K562 (cell line): ENCODE results near the gene RNASET2. TPM values are rescaled to one million over a fixed set of nuclear protein-coding genes. Genes with fewer than 3 reads are reported as not detected.
A peak's percentile ranks its signal among the peaks of the same experiment; 100 is the strongest.

ENCODE experiments used
- CBFA2T2 ChIP-seq: fragments of 450-650 bp; conservative IDR thresholded peaks from 2 replicates; pipeline ENCODE4 v1.6.1; 2017; ENCODE audit warnings: mild to moderate bottlenecking
- ELF4 ChIP-seq: fragments of 450-650 bp; formaldehyde crosslinking; IDR thresholded peaks from 2 replicates; pipeline ENCODE4 v1.4.0; 2022; ENCODE audit warnings: missing genetic modification characterization
- FOXA3 ChIP-seq, 2 experiments: fragments of 450-650 bp in 1 of 2; sonication (generic) in 1 of 2; formaldehyde crosslinking; IDR thresholded peaks in 1 of 2; conservative IDR thresholded peaks in 1 of 2; 2 replicates each; pipeline versions ENCODE4 v1.4.0 to v1.8.0; 2020 to 2022; ENCODE audit warnings: mild to moderate bottlenecking in 2 of 2, missing genetic modification reagents in 1 of 2
- FOXO4 ChIP-seq: fragments of 450-650 bp; formaldehyde crosslinking; IDR thresholded peaks from 2 replicates; pipeline ENCODE4 v1.4.0; 2020; ENCODE audit warnings: mild to moderate bottlenecking, moderate library complexity
- MTA1 ChIP-seq: fragments of 450-650 bp; IDR thresholded peaks from 2 replicates; pipeline ENCODE4 v1.6.1; 2017; ENCODE audit warnings: borderline replicate concordance
- NR4A1 ChIP-seq, 2 experiments: fragments of 250-450 bp in 1 of 2; fragments of 450-650 bp in 1 of 2; sonication (Bioruptor Pico) in 1 of 2; IDR thresholded peaks; 2 replicates each; pipeline versions ENCODE4 v1.4.0 to v1.6.1; 2016 to 2020; ENCODE audit warnings: mild to moderate bottlenecking in 2 of 2, missing compliant biosample characterization in 1 of 2, missing genetic modification characterization in 1 of 2, moderate library complexity in 1 of 2
- SRSF1 ChIP-seq: fragments of 200-400 bp; formaldehyde crosslinking; IDR thresholded peaks from 2 replicates; pipeline ENCODE4 v1.6.1; 2017; ENCODE audit warnings: mild to moderate bottlenecking, low read depth, low read length, moderate library complexity
- polyA plus RNA-seq, 8 experiments: library from polyadenylated mRNA; depleted of rRNA in 4 of 8; stranded (reverse) in 5 of 8; unstranded in 3 of 8; fragments of >200 nt; fragmentation: Nextera tagmentation in 2 of 8; fragmentation: Illumina TruSeq in 1 of 8; extraction: Ambion mirVana in 2 of 8; extraction: Trizol in 1 of 8; gene quantifications; 2 replicates each; pipeline versions ENCODE4 v1.2.1 to v1.2.3, GENCODE V29; 2011 to 2014; ENCODE audit warnings: inconsistent platforms in 1 of 8, missing spikeins in 1 of 8
- total RNA-seq, 7 experiments: library from RNA; depleted of rRNA in 6 of 7; stranded (reverse); fragments of >200 nt in 6 of 7; fragmentation: Illumina TruSeq in 2 of 7; extraction: Trizol in 2 of 7; gene quantifications; 2 replicates each; pipeline versions ENCODE4 v1.2.1 to v1.2.3, GENCODE V29; 2011 to 2021; ENCODE audit warnings: low replicate concordance in 1 of 7
- TF ChIP-seq, protein P1 (sequence below): fragments of 250-450 bp; sonication (Bioruptor Pico); IDR thresholded peaks from 2 replicates; pipeline ENCODE4 v1.4.0; 2020

Gene RNASET2
- total and polyA plus RNA-seq, 9 of the 15 experiments (the other 6 are each of a cell fraction or from before 2014, with no cell fraction given), result 7.4 to 141 (median 91.3) TPM

GRCh38 chr6:166955865-166956443 is 396 bp downstream of the RNASET2 start (continued):
- TF ChIP-seq NR4A1 (CRISPR knock-in tag; IDR thresholded peaks at IDR 0.05) (0 out of 2 replicates have a peak, but pooled peaks have one; percentile 37), NR4A1 (tag; IDR thresholded peaks at IDR 0.05) (no peak), FOXA3 (CRISPR knock-in tag; conservative IDR thresholded peaks at IDR 0.05 in 1 of 2, IDR thresholded peaks at IDR 0.05 in 1 of 2) (0 out of 4 replicates have a peak, but pooled peaks of 1 of the 2 experiments have one; percentile 72), SRSF1 (no peak), CBFA2T2 (no peak), ELF4 (CRISPR knock-in tag) (0 out of 2 replicates have a peak, but pooled peaks have one; percentile 8), MTA1 (0 out of 2 replicates have a peak, but pooled peaks have one; percentile 7), FOXO4 (no peak)
- TF ChIP-seq, protein P1, sequence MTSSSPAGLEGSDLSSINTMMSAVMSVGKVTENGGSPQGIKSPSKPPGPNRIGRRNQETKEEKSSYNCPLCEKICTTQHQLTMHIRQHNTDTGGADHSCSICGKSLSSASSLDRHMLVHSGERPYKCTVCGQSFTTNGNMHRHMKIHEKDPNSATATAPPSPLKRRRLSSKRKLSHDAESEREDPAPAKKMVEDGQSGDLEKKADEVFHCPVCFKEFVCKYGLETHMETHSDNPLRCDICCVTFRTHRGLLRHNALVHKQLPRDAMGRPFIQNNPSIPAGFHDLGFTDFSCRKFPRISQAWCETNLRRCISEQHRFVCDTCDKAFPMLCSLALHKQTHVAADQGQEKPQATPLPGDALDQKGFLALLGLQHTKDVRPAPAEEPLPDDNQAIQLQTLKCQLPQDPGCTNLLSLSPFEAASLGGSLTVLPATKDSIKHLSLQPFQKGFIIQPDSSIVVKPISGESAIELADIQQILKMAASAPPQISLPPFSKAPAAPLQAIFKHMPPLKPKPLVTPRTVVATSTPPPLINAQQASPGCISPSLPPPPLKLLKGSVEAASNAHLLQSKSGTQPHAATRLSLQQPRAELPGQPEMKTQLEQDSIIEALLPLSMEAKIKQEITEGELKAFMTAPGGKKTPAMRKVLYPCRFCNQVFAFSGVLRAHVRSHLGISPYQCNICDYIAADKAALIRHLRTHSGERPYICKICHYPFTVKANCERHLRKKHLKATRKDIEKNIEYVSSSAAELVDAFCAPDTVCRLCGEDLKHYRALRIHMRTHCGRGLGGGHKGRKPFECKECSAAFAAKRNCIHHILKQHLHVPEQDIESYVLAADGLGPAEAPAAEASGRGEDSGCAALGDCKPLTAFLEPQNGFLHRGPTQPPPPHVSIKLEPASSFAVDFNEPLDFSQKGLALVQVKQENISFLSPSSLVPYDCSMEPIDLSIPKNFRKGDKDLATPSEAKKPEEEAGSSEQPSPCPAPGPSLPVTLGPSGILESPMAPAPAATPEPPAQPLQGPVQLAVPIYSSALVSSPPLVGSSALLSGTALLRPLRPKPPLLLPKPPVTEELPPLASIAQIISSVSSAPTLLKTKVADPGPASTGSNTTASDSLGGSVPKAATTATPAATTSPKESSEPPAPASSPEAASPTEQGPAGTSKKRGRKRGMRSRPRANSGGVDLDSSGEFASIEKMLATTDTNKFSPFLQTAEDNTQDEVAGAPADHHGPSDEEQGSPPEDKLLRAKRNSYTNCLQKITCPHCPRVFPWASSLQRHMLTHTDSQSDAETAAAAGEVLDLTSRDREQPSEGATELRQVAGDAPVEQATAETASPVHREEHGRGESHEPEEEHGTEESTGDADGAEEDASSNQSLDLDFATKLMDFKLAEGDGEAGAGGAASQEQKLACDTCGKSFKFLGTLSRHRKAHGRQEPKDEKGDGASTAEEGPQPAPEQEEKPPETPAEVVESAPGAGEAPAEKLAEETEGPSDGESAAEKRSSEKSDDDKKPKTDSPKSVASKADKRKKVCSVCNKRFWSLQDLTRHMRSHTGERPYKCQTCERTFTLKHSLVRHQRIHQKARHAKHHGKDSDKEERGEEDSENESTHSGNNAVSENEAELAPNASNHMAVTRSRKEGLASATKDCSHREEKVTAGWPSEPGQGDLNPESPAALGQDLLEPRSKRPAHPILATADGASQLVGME, result 0 out of 2 replicates have a peak, but pooled peaks have one; percentile 67
- TF ChIP-seq, all 486 proteins: peak for 29
